ENCODE results near the gene ATL1. TPM values are rescaled to one million over a fixed set of nuclear protein-coding genes. Genes with fewer than 3 reads are reported as not detected.
"Not testable (repeated sequence)": the region's sequence is repeated elsewhere in the genome, so short reads cannot be mapped to it uniquely, and the experiment has no call there.

The ATL1 gene
- total and polyA plus RNA-seq, 4 donors = 24.7 to 95.9 (median 79.5) TPM

DNA sequence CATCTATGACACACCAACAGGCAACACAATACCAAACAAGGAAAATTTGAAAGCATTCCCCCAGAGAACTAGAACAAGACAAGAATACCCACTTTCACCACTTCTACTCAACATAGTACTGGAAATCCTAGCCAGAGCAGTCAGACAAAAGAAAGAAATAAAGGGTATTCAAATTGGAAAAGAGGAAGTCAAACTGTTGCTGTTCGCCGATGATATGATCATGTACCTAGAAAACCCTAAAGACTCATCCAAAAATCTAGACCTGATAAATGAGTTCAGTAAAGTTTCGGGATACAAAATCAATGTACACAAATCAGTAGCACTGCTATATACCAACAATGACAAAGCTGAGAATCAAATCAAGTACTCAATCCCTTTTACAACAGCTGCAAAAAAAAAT, 8.1 kb upstream of the ATL1 start:
- WGBS (ENCODE audit: insufficient coverage) = no CpG with 5 or more reads among the region's 3 CpGs
- no peaks in the 10 kb centered on the region for H3K4me1 ChIP-seq (ENCODE audit: control insufficient read depth, insufficient read depth, low read length)
- DNase-seq (ENCODE audit: low read depth in 4 of 6, low spot score in 6 of 6) = no peak

GRCh38 chr14:50552796-50553195, 7.1 kb upstream of the ATL1 start:
- H3K36me3 ChIP-seq (ENCODE audit: control insufficient read depth, insufficient read depth, low read length); H3K27me3 ChIP-seq (ENCODE audit: control insufficient read depth, insufficient read depth, low read length); H3K4me1 ChIP-seq (ENCODE audit: control insufficient read depth, insufficient read depth, low read length); H3K4me3 ChIP-seq (ENCODE audit: low read depth, low read length); H3K9me3 ChIP-seq (ENCODE audit: control insufficient read depth, insufficient read depth, low read length); H3K27ac ChIP-seq (ENCODE audit: low read depth, low read length); DNase-seq (ENCODE audit: low read depth in 4 of 6, low spot score in 6 of 6): not testable (repeated sequence)
- WGBS (ENCODE audit: insufficient coverage) = no CpG with 5 or more reads among the region's 3 CpGs

More for the DNA sequence above, 8.1 kb upstream of the ATL1 start:
- H3K27ac ChIP-seq (ENCODE audit: low read depth, low read length) = no peak overlapping the region
- no peaks in the 10 kb centered on the region for H3K27me3 ChIP-seq (ENCODE audit: control insufficient read depth, insufficient read depth, low read length)
- no peaks in the 10 kb centered on the region for H3K36me3 ChIP-seq (ENCODE audit: control insufficient read depth, insufficient read depth, low read length)
- H3K9me3 ChIP-seq (ENCODE audit: control insufficient read depth, insufficient read depth, low read length) = no peaks in the 10 kb centered on the region
- H3K4me3 ChIP-seq (ENCODE audit: low read depth, low read length) = no peak overlapping the region

GRCh38 chr14:50560931-50561285, 963 bp downstream of the ATL1 start:
- 0% methylated on average over 13 of the region's 21 CpGs for WGBS (ENCODE audit: insufficient coverage)
- no peaks in the 10 kb centered on the region for H3K9me3 ChIP-seq (ENCODE audit: control insufficient read depth, insufficient read depth, low read length)

GRCh38 chr14:50562841-50563240, 2.9 kb downstream of the ATL1 start:
- no peak overlapping the region for H3K27ac ChIP-seq (ENCODE audit: low read depth, low read length)
- H3K4me1 ChIP-seq (ENCODE audit: control insufficient read depth, insufficient read depth, low read length) = no peaks in the 10 kb centered on the region
- no peaks in the 10 kb centered on the region for H3K36me3 ChIP-seq (ENCODE audit: control insufficient read depth, insufficient read depth, low read length)
- H3K4me3 ChIP-seq (ENCODE audit: low read depth, low read length) = no peak overlapping the region
- peaks cover 4% of the 10 kb centered on the region for H3K9me3 ChIP-seq (ENCODE audit: control insufficient read depth, insufficient read depth, low read length)
- no peak for DNase-seq (ENCODE audit: low read depth in 4 of 6, low spot score in 6 of 6)
- WGBS (ENCODE audit: insufficient coverage) = no CpG with 5 or more reads among the region's 1 CpG
- no peaks in the 10 kb centered on the region for H3K27me3 ChIP-seq (ENCODE audit: control insufficient read depth, insufficient read depth, low read length)

More at GRCh38 chr14:50560931-50561285, 963 bp downstream of the ATL1 start:
- Histone ChIP-seq H3K4me1 (ENCODE audit: control insufficient read depth, insufficient read depth, low read length) (no peaks in the 10 kb centered on the region), H3K36me3 (ENCODE audit: control insufficient read depth, insufficient read depth, low read length) (no peaks in the 10 kb centered on the region), H3K27ac (ENCODE audit: low read depth, low read length) (peak overlapping the region; percentile 98), H3K27me3 (ENCODE audit: control insufficient read depth, insufficient read depth, low read length) (no peaks in the 10 kb centered on the region), H3K4me3 (ENCODE audit: low read depth, low read length) (peak overlapping the region; percentile 90)
- DNase-seq (ENCODE audit: low read depth in 4 of 6, low spot score in 6 of 6) = peak; percentile 65 to 95 (median 73)

GRCh38 chr14:50569714-50570274, 9.8 kb downstream of the ATL1 start:
- no peak overlapping the region for H3K27ac ChIP-seq (ENCODE audit: low read depth, low read length)
- H3K4me3 ChIP-seq (ENCODE audit: low read depth, low read length) = no peak overlapping the region
- H3K9me3 ChIP-seq (ENCODE audit: control insufficient read depth, insufficient read depth, low read length) = peaks cover 20% of the 10 kb centered on the region
- no peaks in the 10 kb centered on the region for H3K36me3 ChIP-seq (ENCODE audit: control insufficient read depth, insufficient read depth, low read length)
- H3K27me3 ChIP-seq (ENCODE audit: control insufficient read depth, insufficient read depth, low read length) = no peaks in the 10 kb centered on the region
- H3K4me1 ChIP-seq (ENCODE audit: control insufficient read depth, insufficient read depth, low read length) = no peaks in the 10 kb centered on the region
- DNase-seq (ENCODE audit: low read depth in 4 of 6, low spot score in 6 of 6) = no peak

DNA sequence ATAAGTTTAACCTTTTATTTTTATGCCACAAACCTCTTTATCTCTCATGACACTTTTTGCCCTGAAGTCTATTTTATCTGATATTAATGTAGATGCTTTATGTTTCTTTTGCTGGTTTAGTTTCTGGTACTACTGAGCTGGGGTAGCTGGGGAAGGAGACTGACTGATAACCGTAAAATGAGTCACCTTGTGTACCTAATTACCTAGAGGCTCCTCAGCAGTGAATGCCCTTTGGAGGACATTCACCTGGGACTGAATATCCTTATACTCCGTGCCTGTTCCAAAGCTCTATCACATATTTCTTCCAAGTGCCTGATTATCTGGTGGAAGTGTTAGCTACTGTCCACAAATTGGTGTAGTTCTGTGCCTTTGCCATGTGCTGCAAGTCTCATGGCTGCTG, 13.9 kb downstream of the ATL1 start:
- no peaks in the 10 kb centered on the region for H3K36me3 ChIP-seq (ENCODE audit: control insufficient read depth, insufficient read depth, low read length)
- H3K4me1 ChIP-seq (ENCODE audit: control insufficient read depth, insufficient read depth, low read length) = no peaks in the 10 kb centered on the region
- no peak for DNase-seq (ENCODE audit: low read depth in 4 of 6, low spot score in 6 of 6)
- no peak overlapping the region for H3K27ac ChIP-seq (ENCODE audit: low read depth, low read length)
- no CpG with 5 or more reads among the region's 2 CpGs for WGBS (ENCODE audit: insufficient coverage)
- H3K4me3 ChIP-seq (ENCODE audit: low read depth, low read length) = no peak overlapping the region
- H3K27me3 ChIP-seq (ENCODE audit: control insufficient read depth, insufficient read depth, low read length) = no peaks in the 10 kb centered on the region
- H3K9me3 ChIP-seq (ENCODE audit: control insufficient read depth, insufficient read depth, low read length) = peaks cover 16% of the 10 kb centered on the region

GRCh38 chr14:50575769-50576168, 15.8 kb downstream of the ATL1 start:
- DNase-seq (ENCODE audit: low read depth in 4 of 6, low spot score in 6 of 6) = no peak
- H3K9me3 ChIP-seq (ENCODE audit: control insufficient read depth, insufficient read depth, low read length) = peaks cover 6% of the 10 kb centered on the region
- no peaks in the 10 kb centered on the region for H3K4me1 ChIP-seq (ENCODE audit: control insufficient read depth, insufficient read depth, low read length)
- H3K27ac ChIP-seq (ENCODE audit: low read depth, low read length) = no peak overlapping the region
- no peaks in the 10 kb centered on the region for H3K36me3 ChIP-seq (ENCODE audit: control insufficient read depth, insufficient read depth, low read length)
- H3K27me3 ChIP-seq (ENCODE audit: control insufficient read depth, insufficient read depth, low read length) = no peaks in the 10 kb centered on the region
- H3K4me3 ChIP-seq (ENCODE audit: low read depth, low read length) = no peak overlapping the region

- Histone ChIP-seq H3K36me3 (ENCODE audit: control insufficient read depth, insufficient read depth, low read length) (no peaks in the 10 kb centered on the region), H3K27ac (ENCODE audit: low read depth, low read length) (no peak overlapping the region), H3K4me3 (ENCODE audit: low read depth, low read length) (no peak overlapping the region), H3K27me3 (ENCODE audit: control insufficient read depth, insufficient read depth, low read length) (no peaks in the 10 kb centered on the region), H3K9me3 (ENCODE audit: control insufficient read depth, insufficient read depth, low read length) (no peaks in the 10 kb centered on the region), H3K4me1 (ENCODE audit: control insufficient read depth, insufficient read depth, low read length) (no peaks in the 10 kb centered on the region)
- no peak for DNase-seq (ENCODE audit: low read depth in 4 of 6, low spot score in 6 of 6)
Measured at GRCh38 chr14:50577982-50578381, 18.0 kb downstream of the ATL1 start.

DNA sequence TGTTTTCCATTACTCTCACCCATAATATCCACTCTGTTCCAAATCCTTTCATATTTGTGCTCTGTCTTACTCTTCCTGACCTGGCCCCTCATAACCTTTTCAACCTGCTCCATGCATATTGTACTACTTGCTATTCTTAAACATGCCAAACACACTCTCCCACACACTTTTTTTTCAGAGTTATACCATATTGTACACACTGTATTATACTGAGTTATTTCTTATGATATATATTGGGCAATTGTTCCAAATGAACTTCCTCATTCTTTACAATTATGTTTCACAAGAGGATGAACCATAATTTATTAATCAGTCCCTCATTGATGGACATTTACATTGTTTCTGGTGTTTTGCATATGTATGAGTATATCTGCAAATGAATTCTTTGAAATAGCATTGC, 18.5 kb downstream of the ATL1 start:
- H3K27me3 ChIP-seq (ENCODE audit: control insufficient read depth, insufficient read depth, low read length) = no peaks in the 10 kb centered on the region
- no peak overlapping the region for H3K4me3 ChIP-seq (ENCODE audit: low read depth, low read length)
- no peak overlapping the region for H3K27ac ChIP-seq (ENCODE audit: low read depth, low read length)
- H3K36me3 ChIP-seq (ENCODE audit: control insufficient read depth, insufficient read depth, low read length) = no peaks in the 10 kb centered on the region
- no peak for DNase-seq (ENCODE audit: low read depth in 4 of 6, low spot score in 6 of 6)
- H3K9me3 ChIP-seq (ENCODE audit: control insufficient read depth, insufficient read depth, low read length) = no peaks in the 10 kb centered on the region
- no peaks in the 10 kb centered on the region for H3K4me1 ChIP-seq (ENCODE audit: control insufficient read depth, insufficient read depth, low read length)

DNA sequence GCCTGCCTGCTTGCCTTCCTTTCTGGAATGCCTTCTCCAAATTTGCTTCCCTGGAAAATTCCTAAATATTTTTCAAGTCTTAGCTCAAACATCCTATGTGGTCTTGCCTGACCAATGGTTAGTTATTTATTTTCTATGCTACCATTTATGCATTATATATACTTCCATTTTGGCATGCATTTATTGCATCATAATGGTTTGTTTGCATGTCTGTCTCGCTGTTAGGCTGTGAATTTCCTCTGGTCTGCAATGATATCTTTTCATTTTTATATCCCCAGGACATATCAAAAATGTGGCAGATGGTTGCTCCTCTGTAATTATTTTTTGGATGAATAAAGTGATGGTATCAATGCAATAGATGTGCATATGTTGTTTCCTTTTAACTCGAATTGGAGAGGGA, 30.5 kb downstream of the ATL1 start:
- no CpG with 5 or more reads among the region's 2 CpGs for WGBS (ENCODE audit: insufficient coverage)
- no peaks in the 10 kb centered on the region for H3K4me1 ChIP-seq (ENCODE audit: control insufficient read depth, insufficient read depth, low read length)
- H3K27ac ChIP-seq (ENCODE audit: low read depth, low read length) = no peak overlapping the region
- H3K4me3 ChIP-seq (ENCODE audit: low read depth, low read length) = no peak overlapping the region
- peaks cover 3% of the 10 kb centered on the region for H3K36me3 ChIP-seq (ENCODE audit: control insufficient read depth, insufficient read depth, low read length)
- no peaks in the 10 kb centered on the region for H3K9me3 ChIP-seq (ENCODE audit: control insufficient read depth, insufficient read depth, low read length)
- H3K27me3 ChIP-seq (ENCODE audit: control insufficient read depth, insufficient read depth, low read length) = no peaks in the 10 kb centered on the region
- DNase-seq (ENCODE audit: low read depth in 4 of 6, low spot score in 6 of 6) = no peak

Data from spinal cord (tissue), 10 donors.